Endodermal cell (in vitro differentiated cells): ENCODE results near the gene PSMB9. TPM values are rescaled to one million over a fixed set of nuclear protein-coding genes. Genes with fewer than 3 reads are reported as not detected.

Experiments used
- DNase-seq: peaks from one replicate; pipeline ENCODE4 v3.0.0-alpha.2; 2017
- H3K27ac ChIP-seq: 2 replicates; pipeline ENCODE4 v1.5.1; 2013; ENCODE audit warnings: mild to moderate bottlenecking, low read depth, low read length, moderate library complexity
- H3K27me3 ChIP-seq: 2 replicates; pipeline ENCODE4 v1.6.1; 2013; ENCODE audit warnings: mild to moderate bottlenecking, low read length, moderate library complexity; ENCODE audit not compliant: insufficient read depth, control insufficient read depth, poor library complexity, severe bottlenecking
- H3K36me3 ChIP-seq: 2 replicates; pipeline ENCODE4 v1.7.0; 2013; ENCODE audit warnings: mild to moderate bottlenecking, low read length, moderate library complexity; ENCODE audit not compliant: control insufficient read depth, insufficient read depth
- H3K4me1 ChIP-seq: one replicate; pipeline ENCODE4 v1.7.0; 2013; ENCODE audit warnings: low read length; ENCODE audit not compliant: control insufficient read depth, insufficient read depth
- H3K4me3 ChIP-seq: 2 replicates; pipeline ENCODE4 v1.5.1; 2013; ENCODE audit warnings: mild to moderate bottlenecking, low read length, moderate library complexity
- H3K9ac ChIP-seq: 2 replicates; pipeline ENCODE4 v1.6.1; 2013; ENCODE audit warnings: mild to moderate bottlenecking, low read length, moderate library complexity; ENCODE audit not compliant: poor library complexity, severe bottlenecking; ENCODE audit errors: extremely low read depth
- H3K9me3 ChIP-seq: 2 replicates; pipeline ENCODE4 v1.6.1; 2013; ENCODE audit warnings: mild to moderate bottlenecking, low read length, moderate library complexity; ENCODE audit not compliant: control insufficient read depth
- H3K27ac Mint-ChIP-seq: 2 replicates; pipeline ENCODE4 v1.8.0; 2020; ENCODE audit warnings: mixed read lengths
- H3K27me3 Mint-ChIP-seq: 2 replicates; pipeline ENCODE4 v1.8.0; 2021; ENCODE audit warnings: mild to moderate bottlenecking, mixed read lengths; ENCODE audit not compliant: insufficient read depth
- H3K36me3 Mint-ChIP-seq: 2 replicates; pipeline ENCODE4 v1.8.0; 2020; ENCODE audit warnings: low read depth, mixed read lengths
- H3K4me1 Mint-ChIP-seq: 2 replicates; pipeline ENCODE4 v1.8.0; 2020; ENCODE audit warnings: mixed read lengths
- H3K4me3 Mint-ChIP-seq: 2 replicates; pipeline ENCODE4 v1.8.0; 2020; ENCODE audit warnings: mild to moderate bottlenecking, moderate library complexity, mixed read lengths
- H3K9me3 Mint-ChIP-seq: 2 replicates; pipeline ENCODE4 v1.8.0; 2020; ENCODE audit warnings: mild to moderate bottlenecking, mixed read lengths
- CTCF ChIP-seq: fragments of 200-600 bp; sonication (generic); conservative IDR thresholded peaks from 2 replicates; pipeline ENCODE4 v1.5.0; 2021; ENCODE audit warnings: antibody characterized with exemption, mild to moderate bottlenecking
- WGBS, 2 experiments: methylation state at CpG; one replicate each; pipeline versions ENCODE4 v1.1.5 to v1.1.7; 2013; ENCODE audit warnings: missing lambda C conversion rate in 2 of 2, mixed read lengths in 1 of 2; ENCODE audit not compliant: insufficient coverage in 1 of 2, insufficient read length in 1 of 2; 5-methylcytosine and 5-hydroxymethylcytosine counted together
- total RNA-seq, 2 donors: library from RNA; stranded (reverse); fragmentation: NEBNext Ultra II Directional in 1 of 2; extraction: Animal tissue kit (Norgen Biotek cat#: 25700) in 1 of 2; gene quantifications; 2 replicates in 1 of 2; 3 replicates in 1 of 2; pipeline ENCODE4 v1.2.1, GENCODE V29; 2021

The PSMB9 gene
- total RNA-seq, 2 donors from 2014 or later: not detected

- Mint-ChIP-seq H3K36me3 (peaks cover 8% of the 10 kb centered on the region), H3K4me1 (no peaks in the 10 kb centered on the region)
Measured at GRCh38 chr6:32903952-32904351, 50.0 kb downstream of the PSMB9 start.

GRCh38 chr6:32905078-32905477 lies 51.1 kb downstream of the PSMB9 start:
- no peak for DNase-seq
- Histone ChIP-seq H3K27ac (no peak overlapping the region), H3K36me3 (no peaks in the 10 kb centered on the region), H3K4me3 (no peak overlapping the region), H3K9me3 (no peaks in the 10 kb centered on the region), H3K4me1 (no peaks in the 10 kb centered on the region), H3K9ac (no peak overlapping the region), H3K27me3 (peaks cover 12% of the 10 kb centered on the region)
- Mint-ChIP-seq H3K36me3 (peaks cover 8% of the 10 kb centered on the region), H3K9me3 (no peaks in the 10 kb centered on the region), H3K27ac (no peak overlapping the region), H3K27me3 (peaks cover 10% of the 10 kb centered on the region), H3K4me1 (no peaks in the 10 kb centered on the region), H3K4me3 (no peak overlapping the region)
- WGBS, 2 experiments: 87% methylated on average over 2 of the region's 2 CpGs; no CpG with 5 or more reads in 1 of the 2 experiments
- no peak for TF ChIP-seq CTCF

More at GRCh38 chr6:32903952-32904351, 50.0 kb downstream of the PSMB9 start:
- Mint-ChIP-seq H3K4me3 (no peak overlapping the region), H3K27ac (no peak overlapping the region), H3K9me3 (no peaks in the 10 kb centered on the region), H3K27me3 (peaks cover 9% of the 10 kb centered on the region)
- H3K27me3 ChIP-seq: peaks cover 12% of the 10 kb centered on the region
- H3K4me3 ChIP-seq: no peak overlapping the region
- no peaks in the 10 kb centered on the region for H3K4me1 ChIP-seq
- no peak overlapping the region for H3K27ac ChIP-seq
- H3K36me3 ChIP-seq: no peaks in the 10 kb centered on the region
- no peak for DNase-seq
- TF ChIP-seq CTCF: no peak
- H3K9ac ChIP-seq: no peak overlapping the region
- no peaks in the 10 kb centered on the region for H3K9me3 ChIP-seq

- no peaks in the 10 kb centered on the region for H3K36me3 Mint-ChIP-seq
- Histone ChIP-seq H3K27ac (no peak overlapping the region), H3K9me3 (no peaks in the 10 kb centered on the region), H3K36me3 (no peaks in the 10 kb centered on the region), H3K9ac (no peak overlapping the region), H3K4me3 (no peak overlapping the region), H3K27me3 (peaks cover 22% of the 10 kb centered on the region), H3K4me1 (no peaks in the 10 kb centered on the region)
- TF ChIP-seq CTCF: no peak
- no peaks in the 10 kb centered on the region for H3K9me3 Mint-ChIP-seq
- H3K4me3 Mint-ChIP-seq: no peak overlapping the region
- H3K27ac Mint-ChIP-seq: no peak overlapping the region
- peaks cover 16% of the 10 kb centered on the region for H3K27me3 Mint-ChIP-seq
- H3K4me1 Mint-ChIP-seq: no peaks in the 10 kb centered on the region
- DNase-seq: no peak
- 60% methylated on average over 1 of the region's 1 CpG; no CpG with 5 or more reads in 1 of the 2 experiments for WGBS, 2 experiments
Measured at GRCh38 chr6:32906539-32906938, 52.5 kb downstream of the PSMB9 start.
